Uterus (tissue), 2 donors: ENCODE data around the gene SEC24B.

Experiments
- POLR2A ChIP-seq, 2 donors: fragments of 450-650 bp; IDR thresholded peaks; one replicate each; pipeline ENCODE4 v1.6.1; 2016; ENCODE audit warnings: antibody characterized with exemption in 2 of 2, mild to moderate bottlenecking in 1 of 2, moderate library complexity in 1 of 2
- TF ChIP-seq, protein P1 (sequence below), 4 experiments: fragments of 200-600 bp in 2 of 4; fragments of 450-650 bp in 2 of 4; sonication (generic) in 2 of 4; IDR thresholded peaks; one replicate each; pipeline ENCODE4 v1.5.1; 2016 to 2019; ENCODE audit warnings: antibody characterized with exemption in 4 of 4, mild to moderate bottlenecking in 2 of 4, moderate library complexity in 1 of 4

DNA sequence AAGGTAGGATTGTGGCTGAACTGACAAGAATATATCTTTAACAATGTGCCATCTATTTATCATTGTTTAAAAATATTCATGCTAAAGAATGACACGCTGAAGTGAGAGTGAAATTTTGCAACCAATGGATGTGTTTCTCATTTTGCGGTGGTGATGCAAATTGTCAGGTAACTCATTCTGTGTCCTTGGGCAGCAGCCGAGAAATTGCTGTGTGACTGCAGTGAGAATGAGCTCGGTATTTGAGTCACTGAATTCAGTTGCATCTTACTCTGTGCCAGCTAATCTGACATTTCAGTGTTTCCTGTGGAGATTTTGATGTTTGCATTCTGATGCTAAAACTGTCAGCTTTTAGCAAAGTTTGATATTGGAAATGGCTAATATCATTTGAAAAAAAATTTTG is 154.6 kb downstream of the SEC24B start:
- TF ChIP-seq, protein P1, sequence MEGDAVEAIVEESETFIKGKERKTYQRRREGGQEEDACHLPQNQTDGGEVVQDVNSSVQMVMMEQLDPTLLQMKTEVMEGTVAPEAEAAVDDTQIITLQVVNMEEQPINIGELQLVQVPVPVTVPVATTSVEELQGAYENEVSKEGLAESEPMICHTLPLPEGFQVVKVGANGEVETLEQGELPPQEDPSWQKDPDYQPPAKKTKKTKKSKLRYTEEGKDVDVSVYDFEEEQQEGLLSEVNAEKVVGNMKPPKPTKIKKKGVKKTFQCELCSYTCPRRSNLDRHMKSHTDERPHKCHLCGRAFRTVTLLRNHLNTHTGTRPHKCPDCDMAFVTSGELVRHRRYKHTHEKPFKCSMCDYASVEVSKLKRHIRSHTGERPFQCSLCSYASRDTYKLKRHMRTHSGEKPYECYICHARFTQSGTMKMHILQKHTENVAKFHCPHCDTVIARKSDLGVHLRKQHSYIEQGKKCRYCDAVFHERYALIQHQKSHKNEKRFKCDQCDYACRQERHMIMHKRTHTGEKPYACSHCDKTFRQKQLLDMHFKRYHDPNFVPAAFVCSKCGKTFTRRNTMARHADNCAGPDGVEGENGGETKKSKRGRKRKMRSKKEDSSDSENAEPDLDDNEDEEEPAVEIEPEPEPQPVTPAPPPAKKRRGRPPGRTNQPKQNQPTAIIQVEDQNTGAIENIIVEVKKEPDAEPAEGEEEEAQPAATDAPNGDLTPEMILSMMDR (IDR thresholded peaks at IDR 0.05), result no peak
- TF ChIP-seq POLR2A (IDR thresholded peaks at IDR 0.05), result no peak
